ENCODE data around the gene RPA3.

DNA sequence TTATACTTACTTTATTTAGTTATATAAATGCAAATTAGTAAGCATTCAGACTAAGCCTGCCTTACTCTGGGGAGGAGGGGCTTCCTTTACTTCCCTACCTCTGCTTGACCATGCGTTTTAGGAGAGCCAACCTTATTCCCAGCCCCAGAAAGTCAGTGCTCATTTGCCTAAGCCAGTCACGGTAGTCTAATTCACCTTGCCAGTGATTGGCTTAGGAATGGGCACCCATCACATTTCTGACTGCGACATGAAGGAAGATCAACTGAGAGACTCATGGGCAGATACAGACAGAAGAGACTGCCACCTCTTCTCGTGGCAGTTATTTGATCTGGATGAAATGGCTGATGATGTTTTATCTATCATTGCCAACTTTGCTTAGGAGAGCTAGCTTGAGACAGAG, 29.5 kb downstream of the RPA3 start:
- no peak for TF ChIP-seq TBL1XR1 (IDR thresholded peaks at IDR 0.05; ENCODE audit: borderline replicate concordance, low read length, partially characterized antibody)
- TF ChIP-seq SETDB1 (CRISPR knock-in tag; IDR thresholded peaks at IDR 0.05; ENCODE audit: borderline replicate concordance) = no peak
- TF ChIP-seq ZNF451 (CRISPR knock-in tag; IDR thresholded peaks at IDR 0.05) = no peak
- no peak for TF ChIP-seq ZBTB8A (CRISPR knock-in tag; IDR thresholded peaks at IDR 0.05; ENCODE audit: borderline replicate concordance, low read depth)
- TF ChIP-seq ZNF772 (CRISPR knock-in tag; IDR thresholded peaks at IDR 0.05) = no peak

Measured in HepG2 (cell line).